Nephron progenitor cell (in vitro differentiated cells): Measurements from ENCODE around the gene GPR142.

Experiments used
- DNase-seq: peaks from one replicate; pipeline ENCODE4 v3.0.0; 2021
- H3K27ac Mint-ChIP-seq: 2 replicates; pipeline ENCODE4 v1.8.0; 2021; ENCODE audit warnings: mild to moderate bottlenecking, moderate library complexity, mixed read lengths
- H3K27me3 Mint-ChIP-seq: 2 replicates; pipeline ENCODE4 v1.8.0; 2021; ENCODE audit warnings: mild to moderate bottlenecking, low read depth, mixed read lengths; ENCODE audit not compliant: poor library complexity
- H3K36me3 Mint-ChIP-seq: 2 replicates; pipeline ENCODE4 v1.8.0; 2021; ENCODE audit warnings: low read depth, mixed read lengths
- H3K4me1 Mint-ChIP-seq: 2 replicates; pipeline ENCODE4 v1.8.0; 2021; ENCODE audit warnings: mixed read lengths
- H3K4me3 Mint-ChIP-seq: 2 replicates; pipeline ENCODE4 v1.8.0; 2021; ENCODE audit warnings: mild to moderate bottlenecking, moderate library complexity, mixed read lengths
- H3K9me3 Mint-ChIP-seq: 2 replicates; pipeline ENCODE4 v1.8.0; 2021; ENCODE audit warnings: mild to moderate bottlenecking, moderate library complexity, mixed read lengths
- TF ChIP-seq, protein P1 (sequence below): fragments of 200-600 bp; sonication (generic); IDR thresholded peaks from 2 replicates; pipeline ENCODE4 v1.5.0; 2021; ENCODE audit warnings: antibody characterized with exemption

GPR142 gene

DNA sequence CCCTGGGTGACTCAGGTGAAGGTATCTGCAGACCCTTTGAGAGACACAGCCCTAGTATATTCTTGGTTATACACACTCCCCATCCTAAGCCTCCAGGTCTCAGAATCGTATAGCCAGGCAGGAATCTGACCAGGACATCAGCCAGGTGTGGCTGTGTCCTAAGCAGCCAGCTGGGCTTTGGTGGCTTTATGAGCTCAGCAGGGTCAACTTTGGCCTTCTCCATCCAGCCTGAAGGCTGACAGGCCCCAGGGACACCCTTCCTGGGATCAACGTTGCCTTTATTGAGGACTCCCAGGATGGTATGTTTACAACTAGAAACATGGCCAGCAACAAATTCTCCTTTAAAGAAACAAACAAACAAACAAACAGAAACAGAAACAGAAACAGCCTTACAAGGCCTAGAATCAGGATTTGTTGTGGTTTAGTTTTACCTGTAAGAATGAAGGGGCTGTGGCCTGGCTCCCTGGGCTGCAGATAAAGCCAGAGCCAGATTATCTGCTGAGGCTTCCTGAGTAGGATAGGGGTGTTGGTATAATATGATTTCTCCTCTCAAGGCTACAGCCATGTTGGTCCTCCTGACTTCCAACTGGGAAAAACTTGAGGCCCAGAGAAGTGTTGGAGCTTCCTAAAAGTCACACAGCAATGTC, 32.8 kb upstream of the GPR142 start:
- TF ChIP-seq, protein P1, sequence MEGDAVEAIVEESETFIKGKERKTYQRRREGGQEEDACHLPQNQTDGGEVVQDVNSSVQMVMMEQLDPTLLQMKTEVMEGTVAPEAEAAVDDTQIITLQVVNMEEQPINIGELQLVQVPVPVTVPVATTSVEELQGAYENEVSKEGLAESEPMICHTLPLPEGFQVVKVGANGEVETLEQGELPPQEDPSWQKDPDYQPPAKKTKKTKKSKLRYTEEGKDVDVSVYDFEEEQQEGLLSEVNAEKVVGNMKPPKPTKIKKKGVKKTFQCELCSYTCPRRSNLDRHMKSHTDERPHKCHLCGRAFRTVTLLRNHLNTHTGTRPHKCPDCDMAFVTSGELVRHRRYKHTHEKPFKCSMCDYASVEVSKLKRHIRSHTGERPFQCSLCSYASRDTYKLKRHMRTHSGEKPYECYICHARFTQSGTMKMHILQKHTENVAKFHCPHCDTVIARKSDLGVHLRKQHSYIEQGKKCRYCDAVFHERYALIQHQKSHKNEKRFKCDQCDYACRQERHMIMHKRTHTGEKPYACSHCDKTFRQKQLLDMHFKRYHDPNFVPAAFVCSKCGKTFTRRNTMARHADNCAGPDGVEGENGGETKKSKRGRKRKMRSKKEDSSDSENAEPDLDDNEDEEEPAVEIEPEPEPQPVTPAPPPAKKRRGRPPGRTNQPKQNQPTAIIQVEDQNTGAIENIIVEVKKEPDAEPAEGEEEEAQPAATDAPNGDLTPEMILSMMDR = no peak

DNA sequence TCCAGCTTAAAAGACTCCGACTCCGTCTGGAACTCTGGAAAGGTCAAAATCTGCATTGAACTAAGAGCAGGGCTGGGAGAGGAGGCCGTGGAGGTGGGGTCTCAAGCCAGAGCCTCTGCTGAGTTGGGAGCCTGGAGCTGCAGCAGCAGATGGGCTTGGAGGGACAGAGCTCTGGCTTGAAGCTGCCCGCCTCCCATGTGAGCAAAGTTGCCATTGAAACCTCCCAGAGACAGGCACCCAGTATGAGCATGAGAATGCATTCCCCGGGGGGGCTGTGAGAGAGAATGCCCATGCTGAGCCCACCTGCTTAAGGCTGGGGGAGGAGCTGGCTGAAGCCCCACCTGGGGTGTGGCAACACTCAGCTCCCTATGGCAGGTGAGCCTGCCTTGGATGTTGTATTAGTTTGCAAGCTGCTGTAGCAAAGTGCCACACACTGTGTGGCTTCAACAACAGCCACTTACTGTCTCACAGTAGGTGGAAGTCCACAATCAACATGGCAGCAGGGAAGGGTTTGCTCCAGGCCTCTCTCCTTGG, 31.7 kb upstream of the GPR142 start:
- Mint-ChIP-seq H3K4me3 (no peak overlapping the region), H3K4me1 (peaks cover 14% of the 10 kb centered on the region), H3K27me3 (peaks cover 26% of the 10 kb centered on the region), H3K27ac (no peak overlapping the region), H3K9me3 (no peaks in the 10 kb centered on the region), H3K36me3 (no peaks in the 10 kb centered on the region)
- TF ChIP-seq, protein P1 = no peak
- DNase-seq = no peak

More for the DNA sequence above, 32.8 kb upstream of the GPR142 start:
- Mint-ChIP-seq H3K4me1 (peaks cover 14% of the 10 kb centered on the region), H3K36me3 (no peaks in the 10 kb centered on the region), H3K27ac (no peak overlapping the region), H3K27me3 (peaks cover 34% of the 10 kb centered on the region), H3K4me3 (no peak overlapping the region), H3K9me3 (no peaks in the 10 kb centered on the region)
- no peak for DNase-seq

DNA sequence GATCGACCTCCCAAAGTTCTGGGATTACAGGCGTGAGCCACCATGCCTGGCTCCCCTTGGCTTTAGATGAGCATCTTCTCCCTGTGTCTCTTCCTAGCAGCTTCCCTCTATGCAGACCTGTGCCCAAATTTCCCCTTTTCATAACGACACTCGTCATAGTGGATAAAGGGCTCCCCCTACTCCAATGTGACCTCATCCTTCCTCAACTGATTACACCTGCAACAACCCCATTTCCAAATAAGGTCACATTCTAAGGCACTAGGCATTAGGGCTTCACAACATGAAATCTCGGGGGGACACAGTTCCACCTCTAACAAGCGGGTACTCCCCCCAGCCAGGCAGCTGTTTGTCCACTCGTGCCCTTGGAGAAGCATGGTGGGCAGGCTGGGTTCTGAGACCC, 31.0 kb upstream of the GPR142 start:
- no peak overlapping the region for H3K27ac Mint-ChIP-seq
- no peak overlapping the region for H3K4me3 Mint-ChIP-seq
- peaks cover 14% of the 10 kb centered on the region for H3K4me1 Mint-ChIP-seq
- peaks cover 19% of the 10 kb centered on the region for H3K27me3 Mint-ChIP-seq
- no peaks in the 10 kb centered on the region for H3K9me3 Mint-ChIP-seq
- TF ChIP-seq, protein P1 = no peak
- no peaks in the 10 kb centered on the region for H3K36me3 Mint-ChIP-seq
- DNase-seq = no peak

DNA sequence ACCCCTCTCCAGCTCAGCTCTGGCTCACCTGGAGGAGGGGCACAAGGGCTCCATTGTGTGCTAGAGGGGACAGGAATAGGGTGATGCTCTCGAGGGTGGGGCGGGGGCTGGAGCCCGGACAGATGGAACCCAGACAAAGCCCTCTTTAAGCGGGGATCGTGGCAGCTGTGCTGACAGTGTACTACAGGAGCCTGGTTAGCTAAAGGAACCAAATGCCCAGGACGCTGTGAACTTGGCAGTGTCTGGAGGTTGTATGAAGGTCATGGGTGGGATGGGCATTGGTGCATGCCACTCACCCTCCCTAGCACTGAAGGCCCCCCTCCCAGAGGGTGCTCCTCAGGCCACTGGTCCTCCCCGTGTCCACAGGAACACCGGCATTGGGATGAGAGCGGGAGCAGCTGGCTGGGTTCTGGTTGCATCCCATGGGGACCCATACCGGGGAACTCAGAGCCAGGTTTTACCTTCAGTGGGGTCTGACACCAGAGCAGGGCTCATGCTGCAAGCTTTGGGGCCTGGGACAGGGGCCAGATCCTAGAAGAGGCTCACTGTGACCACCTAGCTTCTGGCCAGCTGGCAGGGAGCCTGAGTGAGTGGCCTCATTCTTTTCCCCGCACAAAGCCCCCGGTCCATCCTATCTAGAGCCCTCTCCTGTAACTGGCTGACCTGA, 29.3 kb upstream of the GPR142 start:
- H3K9me3 Mint-ChIP-seq = no peaks in the 10 kb centered on the region
- H3K27ac Mint-ChIP-seq = no peak overlapping the region
- no peaks in the 10 kb centered on the region for H3K36me3 Mint-ChIP-seq
- no peak overlapping the region for H3K4me3 Mint-ChIP-seq
- TF ChIP-seq, protein P1 = no peak
- H3K4me1 Mint-ChIP-seq = peaks cover 1% of the 10 kb centered on the region
- DNase-seq = no peak
- peaks cover 17% of the 10 kb centered on the region for H3K27me3 Mint-ChIP-seq

GRCh38 chr17:74339537-74340195, 27.6 kb upstream of the GPR142 start:
- TF ChIP-seq, protein P1 = no peak
- H3K9me3 Mint-ChIP-seq = no peaks in the 10 kb centered on the region
- H3K27ac Mint-ChIP-seq = no peak overlapping the region
- no peak for DNase-seq
- peaks cover 5% of the 10 kb centered on the region for H3K4me1 Mint-ChIP-seq
- H3K36me3 Mint-ChIP-seq = no peaks in the 10 kb centered on the region
- H3K4me3 Mint-ChIP-seq = no peak overlapping the region
- peaks cover 19% of the 10 kb centered on the region for H3K27me3 Mint-ChIP-seq
